GM06990 (cell line): Measurements from ENCODE around the gene DLGAP3.

Experiments used
- DNase-seq: peaks from one replicate; pipeline ENCODE4 v3.0.0-alpha.2; 2011; ENCODE audit not compliant: insufficient read length; ENCODE audit errors: extremely low read depth
- H3K27me3 ChIP-seq: replicated peaks from 2 replicates; pipeline ENCODE4 v1.6.0; 2011; ENCODE audit warnings: low read length; ENCODE audit not compliant: control insufficient read depth, insufficient read depth
- H3K36me3 ChIP-seq: 2 replicates; pipeline ENCODE4 v1.5.1; 2011; ENCODE audit warnings: low read length; ENCODE audit not compliant: control insufficient read depth, insufficient read depth
- H3K4me3 ChIP-seq: replicated peaks from 2 replicates; pipeline ENCODE4 v1.5.1; 2011; ENCODE audit warnings: low read depth, mild to moderate bottlenecking, control low read depth, low read length
- CTCF ChIP-seq: IDR thresholded peaks from 2 replicates; pipeline ENCODE4 v1.5.1; 2011; ENCODE audit warnings: low read length, control low read depth, mild to moderate bottlenecking, inconsistent platforms; ENCODE audit not compliant: insufficient read depth, poor library complexity, severe bottlenecking

The DLGAP3 gene

DNA sequence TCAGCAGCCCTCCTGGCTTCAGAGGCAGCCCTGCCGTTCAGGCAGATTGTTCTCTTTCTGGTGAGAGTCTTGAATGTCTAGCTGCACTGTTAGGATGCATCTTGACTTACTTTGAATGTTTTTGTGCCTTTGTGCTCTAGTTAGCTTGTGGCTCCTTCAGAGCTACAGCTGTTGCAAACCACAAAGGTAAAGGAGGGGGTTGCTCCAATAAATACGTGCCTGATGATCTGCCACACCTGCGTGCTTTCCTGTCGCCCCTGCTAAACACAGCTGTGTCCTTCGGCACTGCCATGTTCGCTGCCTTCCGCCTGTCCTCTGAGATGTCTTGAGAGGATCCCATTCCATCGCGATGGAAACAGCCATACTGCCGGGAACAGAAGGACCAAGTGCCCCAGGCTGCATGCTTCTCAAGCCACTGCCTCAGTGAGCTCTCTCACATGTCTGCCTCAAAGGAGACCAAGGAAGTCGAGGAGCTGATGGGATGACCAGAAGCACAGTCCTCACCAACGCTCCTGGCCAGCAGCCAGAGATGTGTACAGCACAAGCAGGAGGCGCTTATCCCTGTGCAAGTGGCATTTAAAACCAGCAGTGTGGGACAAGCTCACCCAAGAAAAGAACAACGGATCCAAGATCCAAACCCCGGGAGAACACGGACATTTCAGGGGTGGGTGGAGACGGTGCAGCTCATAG is 57.9 kb downstream of the DLGAP3 start:
- Histone ChIP-seq H3K27me3 (no peaks in the 10 kb centered on the region), H3K36me3 (no peaks in the 10 kb centered on the region), H3K4me3 (no peak overlapping the region)
- DNase-seq, result no peak
- TF ChIP-seq CTCF, result no peak

GRCh38 chr1:34870395-34870794 is 59.1 kb downstream of the DLGAP3 start:
- DNase-seq, result no peak
- Histone ChIP-seq H3K27me3 (no peaks in the 10 kb centered on the region), H3K4me3 (no peak overlapping the region), H3K36me3 (no peaks in the 10 kb centered on the region)
- no peak for TF ChIP-seq CTCF

DNA sequence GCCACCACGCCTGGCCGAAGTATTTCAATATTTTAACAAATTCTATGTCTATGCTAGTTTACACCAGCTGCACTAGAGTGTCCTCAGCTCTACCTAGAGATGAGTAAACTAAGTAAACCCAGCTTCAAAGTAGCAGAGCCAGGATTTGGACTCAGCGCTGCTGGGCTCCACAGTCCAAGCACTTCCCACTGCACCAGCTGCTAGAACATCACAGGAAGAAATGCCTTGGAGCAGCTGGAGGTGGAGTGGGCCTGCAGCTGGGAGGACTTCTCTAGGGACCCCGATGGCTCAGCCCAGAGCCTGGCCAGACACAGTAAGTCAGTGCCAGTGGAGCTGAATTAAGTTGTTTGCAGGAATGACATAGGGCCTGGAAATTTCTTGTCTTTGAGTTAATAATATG is 59.7 kb downstream of the DLGAP3 start:
- Histone ChIP-seq H3K36me3 (no peaks in the 10 kb centered on the region), H3K27me3 (no peaks in the 10 kb centered on the region), H3K4me3 (no peak overlapping the region)
- no peak for DNase-seq
- no peak for TF ChIP-seq CTCF

GRCh38 chr1:34868230-34869049 is 61.0 kb downstream of the DLGAP3 start:
- no peak overlapping the region for H3K4me3 ChIP-seq
- H3K27me3 ChIP-seq, result no peaks in the 10 kb centered on the region
- no peak for DNase-seq
- TF ChIP-seq CTCF, result no peak
- H3K36me3 ChIP-seq, result no peaks in the 10 kb centered on the region

DNA sequence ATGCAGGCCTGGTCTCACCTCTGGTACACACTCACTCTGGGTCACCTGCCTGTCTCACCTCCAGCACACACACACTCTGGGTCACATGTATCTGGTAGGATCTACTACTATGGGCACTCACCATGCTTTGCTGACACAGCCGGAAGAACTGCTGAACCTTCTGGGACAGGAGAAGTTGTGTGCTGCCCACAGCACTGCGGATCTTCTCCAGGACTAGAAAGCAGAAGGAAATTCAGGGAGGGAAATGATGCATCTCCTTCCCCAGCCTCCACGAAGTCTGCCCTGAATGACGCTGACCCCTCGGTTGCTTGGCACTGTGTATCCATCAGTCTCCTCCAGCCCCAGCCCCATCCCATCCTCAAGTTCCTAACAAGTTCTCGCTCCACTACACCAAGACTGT is 62.0 kb downstream of the DLGAP3 start:
- no peaks in the 10 kb centered on the region for H3K27me3 ChIP-seq
- TF ChIP-seq CTCF, result no peak
- DNase-seq, result no peak
- H3K36me3 ChIP-seq, result no peaks in the 10 kb centered on the region
- no peak overlapping the region for H3K4me3 ChIP-seq

- H3K27me3 ChIP-seq, result no peaks in the 10 kb centered on the region
- no peaks in the 10 kb centered on the region for H3K36me3 ChIP-seq
- DNase-seq, result no peak
- H3K4me3 ChIP-seq, result peak overlapping the region; percentile 74
- TF ChIP-seq CTCF, result no peak
These were observed 62.7 kb downstream of the DLGAP3 start for GRCh38 chr1:34866762-34867109.
